H1 (cell line): ENCODE data around the gene ETV4. TPM values are rescaled to one million over a fixed set of nuclear protein-coding genes. Genes with fewer than 3 reads are reported as not detected.

Experiments
- CTCF ChIA-PET: fragments of 300-600 bp; sonication (Branson Sonifier 250); formaldehyde crosslinking; loops from one replicate; lab custom pipeline; 2021; ENCODE audit not compliant: partially characterized antibody; lab: Charles Lee
- POLR2A ChIA-PET: fragments of 300-600 bp; sonication (Branson Sonifier 250); formaldehyde crosslinking; loops from one replicate; lab custom pipeline; 2021; ENCODE audit warnings: inconsistent platforms; ENCODE audit not compliant: partially characterized antibody; lab: Charles Lee
- DNase-seq, 2 experiments: peaks; one replicate each; pipeline versions ENCODE4 v3.0.0 to v3.0.0-alpha.2; 2010 to 2022; ENCODE audit warnings: low spot score in 2 of 2, low read depth in 1 of 2, mixed read lengths in 1 of 2
- FAIRE-seq: peaks from 2 replicates; lab custom pipeline; 2011; peaks lifted over from hg19 to GRCh38; lab: Jason Lieb, UNC
- H2AFZ ChIP-seq: 2 replicates; pipeline ENCODE4 v1.8.1; 2012; ENCODE audit warnings: low read length, inconsistent platforms
- H2AK5ac ChIP-seq: 2 replicates; pipeline ENCODE4 v1.6.1; 2013; ENCODE audit warnings: low read depth, low read length
- H2BK120ac ChIP-seq: replicated peaks from 2 replicates; pipeline ENCODE3; 2013; ENCODE audit warnings: low read depth, low read length, inconsistent platforms
- H2BK12ac ChIP-seq: 2 replicates; pipeline ENCODE4 v1.6.1; 2013; ENCODE audit warnings: low read depth, low read length
- H2BK15ac ChIP-seq: 2 replicates; pipeline ENCODE4 v1.6.1; 2013; ENCODE audit warnings: low read length
- H2BK20ac ChIP-seq: 2 replicates; pipeline ENCODE4 v1.6.1; 2013; ENCODE audit warnings: low read length
- H2BK5ac ChIP-seq: 2 replicates; pipeline ENCODE4 v1.6.1; 2013; ENCODE audit warnings: low read depth, low read length
- H3K14ac ChIP-seq: 2 replicates; pipeline ENCODE4 v1.6.1; 2013; ENCODE audit warnings: inconsistent platforms; ENCODE audit not compliant: insufficient read length
- H3K18ac ChIP-seq: 2 replicates; pipeline ENCODE4 v1.6.1; 2013; ENCODE audit warnings: low read length; ENCODE audit errors: extremely low read depth
- H3K23ac ChIP-seq: 2 replicates; pipeline ENCODE4 v1.6.1; 2013; ENCODE audit warnings: inconsistent platforms; ENCODE audit not compliant: insufficient read length
- H3K23me2 ChIP-seq: 2 replicates; pipeline ENCODE4 v1.6.1; 2013; ENCODE audit warnings: low read depth, low read length
- H3K27ac ChIP-seq: 2 replicates; pipeline ENCODE4 v1.6.1; 2011; ENCODE audit warnings: low read depth, low read length, inconsistent platforms
- H3K27me3 ChIP-seq, 4 experiments: replicated peaks in 1 of 4; 1 replicate in 1 of 4; 2 replicates in 3 of 4; pipeline versions ENCODE4 v1.6.1 to v1.8.1; 2011 to 2013; ENCODE audit warnings: low read length in 3 of 4, mild to moderate bottlenecking in 3 of 4, inconsistent platforms in 2 of 4, mixed read lengths in 2 of 4, moderate library complexity in 1 of 4; ENCODE audit not compliant: control insufficient read depth in 3 of 4, insufficient read depth in 3 of 4; ENCODE audit errors: extremely low read depth in 1 of 4
- H3K36me3 ChIP-seq, 4 experiments: 2 replicates each; pipeline versions ENCODE4 v1.6.1 to v1.8.1; 2011 to 2013; ENCODE audit warnings: mild to moderate bottlenecking in 4 of 4, low read length in 3 of 4, moderate library complexity in 2 of 4, control low read depth in 1 of 4, inconsistent platforms in 1 of 4; ENCODE audit not compliant: insufficient read depth in 4 of 4, control insufficient read depth in 2 of 4
- H3K4ac ChIP-seq: replicated peaks from 2 replicates; pipeline ENCODE3; 2013; ENCODE audit warnings: low read length, low read depth, mixed read lengths, inconsistent platforms; ENCODE audit not compliant: insufficient read length
- H3K4me1 ChIP-seq, 4 experiments: replicated peaks in 1 of 4; 1 replicate in 1 of 4; 2 replicates in 3 of 4; pipeline versions ENCODE4 v1.6.1 to v1.8.1; 2011 to 2013; ENCODE audit warnings: low read length in 3 of 4, inconsistent platforms in 2 of 4, mixed read lengths in 1 of 4; ENCODE audit not compliant: insufficient read depth in 4 of 4, control insufficient read depth in 3 of 4
- H3K4me2 ChIP-seq, 2 experiments: 2 replicates each; pipeline versions ENCODE4 v1.6.1 to v1.8.1; 2011 to 2013; ENCODE audit warnings: low read depth in 2 of 2, low read length in 2 of 2, control low read depth in 1 of 2, inconsistent platforms in 1 of 2, mild to moderate bottlenecking in 1 of 2; ENCODE audit not compliant: insufficient read depth in 1 of 2
- H3K4me3 ChIP-seq, 4 experiments: fragments of 200-600, 300-600 bp in 1 of 4; sonication (generic), shearing (Covaris generic), sonication (Bioruptor Twin) in 1 of 4; 2 replicates each; pipeline versions ENCODE4 v1.5.1 to v1.8.1; 2011 to 2016; ENCODE audit warnings: low read length in 4 of 4, low read depth in 3 of 4, control low read depth in 2 of 4, inconsistent platforms in 2 of 4, mild to moderate bottlenecking in 2 of 4, mixed read lengths in 1 of 4, moderate library complexity in 1 of 4; ENCODE audit not compliant: insufficient read depth in 2 of 4; ENCODE audit errors: extremely low read depth in 1 of 4
- H3K56ac ChIP-seq: replicated peaks from 2 replicates; pipeline ENCODE3; 2013; ENCODE audit warnings: low read depth, mild to moderate bottlenecking, mixed read lengths, low read length, inconsistent platforms; ENCODE audit not compliant: insufficient read length
- H3K79me1 ChIP-seq: 2 replicates; pipeline ENCODE4 v1.6.1; 2013; ENCODE audit warnings: low read depth, low read length, control low read depth
- H3K79me2 ChIP-seq, 2 experiments: 2 replicates each; pipeline versions ENCODE4 v1.6.1 to v1.8.1; 2012 to 2013; ENCODE audit warnings: low read length in 2 of 2, mild to moderate bottlenecking in 2 of 2, inconsistent platforms in 1 of 2; ENCODE audit not compliant: insufficient read depth in 2 of 2, control insufficient read depth in 1 of 2
- H3K9ac ChIP-seq, 4 experiments: replicated peaks in 1 of 4; 1 replicate in 1 of 4; 2 replicates in 3 of 4; pipeline versions ENCODE4 v1.6.1 to v1.8.1; 2011 to 2013; ENCODE audit warnings: low read depth in 3 of 4, low read length in 3 of 4, control low read depth in 2 of 4, mild to moderate bottlenecking in 2 of 4, moderate library complexity in 2 of 4, inconsistent platforms in 1 of 4; ENCODE audit errors: extremely low read depth in 1 of 4
- H3K9me3 ChIP-seq, 2 experiments: 2 replicates each; pipeline versions ENCODE4 v1.6.1 to v1.8.1; 2012 to 2013; ENCODE audit warnings: mild to moderate bottlenecking in 2 of 2, moderate library complexity in 2 of 2, control low read depth in 1 of 2, inconsistent platforms in 1 of 2, low read depth in 1 of 2, low read length in 1 of 2, mixed read lengths in 1 of 2; ENCODE audit not compliant: insufficient read depth in 2 of 2
- H4K20me1 ChIP-seq, 2 experiments: replicated peaks in 1 of 2; 2 replicates each; pipeline versions ENCODE3 to v1.8.1; 2011 to 2013; ENCODE audit warnings: inconsistent platforms in 2 of 2, low read length in 2 of 2, mild to moderate bottlenecking in 1 of 2; ENCODE audit not compliant: insufficient read depth in 2 of 2, control insufficient read depth in 1 of 2
- H4K5ac ChIP-seq: 2 replicates; pipeline ENCODE4 v1.6.1; 2013; ENCODE audit warnings: low read length, low read depth, mixed read lengths, inconsistent platforms; ENCODE audit not compliant: insufficient read length
- H4K8ac ChIP-seq: 2 replicates; pipeline ENCODE4 v1.8.0; 2013; ENCODE audit warnings: mild to moderate bottlenecking, moderate library complexity, low read length, inconsistent platforms; ENCODE audit not compliant: insufficient read depth; ENCODE audit errors: extremely low read depth
- H4K91ac ChIP-seq: replicated peaks from 2 replicates; pipeline ENCODE3; 2013; ENCODE audit warnings: low read length, mixed read lengths, inconsistent platforms; ENCODE audit not compliant: insufficient read length
- CEBPB ChIP-seq: IDR thresholded peaks from 2 replicates; pipeline ENCODE4 v1.6.1; 2012; ENCODE audit warnings: low read depth, low read length
- KDM1A ChIP-seq: fragments of 200-600, 300-600 bp; sonication (generic); IDR thresholded peaks from 2 replicates; pipeline ENCODE4 v1.7.1; 2016; ENCODE audit warnings: mild to moderate bottlenecking, low read length, borderline replicate concordance
- SIX5 ChIP-seq: IDR thresholded peaks from 2 replicates; pipeline ENCODE4 v1.6.1; 2011; ENCODE audit warnings: mild to moderate bottlenecking, low read depth, low read length
- ZNF274 ChIP-seq: IDR thresholded peaks from 2 replicates; pipeline ENCODE4 v1.7.0; 2012; ENCODE audit warnings: low read length, borderline replicate concordance; ENCODE audit errors: extremely low read depth
- WGBS, 2 experiments: shearing (Covaris generic) in 1 of 2; methylation state at CpG; one replicate each; pipeline versions ENCODE4 v1.1.6 to v1.1.7; 2013 to 2015; ENCODE audit warnings: low lambda C conversion rate in 2 of 2, mixed read lengths in 2 of 2, inconsistent platforms in 1 of 2, low coverage in 1 of 2, missing lambda C conversion rate in 1 of 2; ENCODE audit not compliant: insufficient replicate concordance in 2 of 2, insufficient coverage in 1 of 2, insufficient read length in 1 of 2; ENCODE audit errors: extremely low coverage in 1 of 2, missing lambda C conversion rate in 1 of 2; 5-methylcytosine and 5-hydroxymethylcytosine counted together
- polyA plus RNA-seq, 7 experiments: library from polyadenylated mRNA; depleted of rRNA in 3 of 7; stranded (reverse) in 5 of 7; unstranded in 2 of 7; fragments of >200 nt in 5 of 7; fragments of 200-250 nt in 2 of 7; gene quantifications; 1 replicate in 5 of 7; 2 replicates in 1 of 7; 4 replicates in 1 of 7; pipeline versions ENCODE4 v1.2.1 to v1.2.3, GENCODE V29; 2011 to 2013; ENCODE audit warnings: missing spikeins in 2 of 7, mixed read lengths in 2 of 7
- total RNA-seq: library from RNA; stranded (reverse); fragmentation: NEBNext Ultra II Directional; extraction: Animal tissue kit (Norgen Biotek cat#: 25700); gene quantifications from 2 replicates; pipeline ENCODE4 v1.2.1, GENCODE V29; 2021
- TF ChIP-seq, protein P1 (sequence below): IDR thresholded peaks from 2 replicates; pipeline ENCODE4 v1.6.1; 2011; ENCODE audit warnings: low read depth, mild to moderate bottlenecking, low read length; ENCODE audit not compliant: insufficient read depth

The ETV4 gene
- total and polyA plus RNA-seq, 2 of the 8 experiments (the other 6 are each of a cell fraction or from before 2014, with no cell fraction given) = 75.2 to 143 TPM

DNA sequence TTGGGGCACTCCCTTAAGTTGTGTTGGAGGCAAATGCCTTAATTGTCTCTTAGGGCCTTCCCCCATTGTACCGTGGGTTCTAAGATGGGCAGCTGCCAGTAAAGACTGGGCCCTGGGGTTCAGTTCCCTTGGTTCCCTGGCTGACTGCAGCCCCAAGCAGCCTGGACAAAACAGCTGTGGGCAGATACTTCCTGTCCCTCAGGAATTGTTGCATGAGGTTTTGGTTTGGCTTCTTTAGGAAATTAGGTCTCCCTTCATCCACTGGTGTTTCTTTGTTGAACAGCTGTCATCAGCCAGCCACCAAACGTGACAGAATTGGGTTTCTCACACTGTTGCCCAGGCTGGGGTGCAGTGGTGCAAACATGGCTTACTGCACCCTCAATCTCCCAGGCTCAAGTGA lies 42.0 kb upstream of the ETV4 start:
- H2AK5ac ChIP-seq = no peak overlapping the region
- H3K27ac ChIP-seq = no peak overlapping the region
- no peak overlapping the region for H2BK12ac ChIP-seq
- H4K91ac ChIP-seq = no peak overlapping the region
- H3K9ac ChIP-seq = no peak overlapping the region
- no peak overlapping the region for H2BK5ac ChIP-seq
- TF ChIP-seq KDM1A (no peak), SIX5 (no peak), CEBPB (no peak), ZNF274 (no peak)
- TF ChIP-seq, protein P1, sequence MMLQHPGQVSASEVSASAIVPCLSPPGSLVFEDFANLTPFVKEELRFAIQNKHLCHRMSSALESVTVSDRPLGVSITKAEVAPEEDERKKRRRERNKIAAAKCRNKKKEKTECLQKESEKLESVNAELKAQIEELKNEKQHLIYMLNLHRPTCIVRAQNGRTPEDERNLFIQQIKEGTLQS = no peak
- H3K23me2 ChIP-seq = no peaks in the 10 kb centered on the region
- H4K20me1 ChIP-seq = no peaks in the 10 kb centered on the region
- no peak overlapping the region for H3K4me2 ChIP-seq
- WGBS, 2 experiments = 89% methylated on average over 2 of the region's 2 CpGs; no CpG with 5 or more reads in 1 of the 2 experiments
- H3K18ac ChIP-seq = no peak overlapping the region
- H3K4me3 ChIP-seq = no peak overlapping the region
- no peaks in the 10 kb centered on the region for H3K27me3 ChIP-seq
- POLR2A ChIA-PET = no interaction called here
- no peak overlapping the region for H3K23ac ChIP-seq
- no peak overlapping the region for H4K5ac ChIP-seq
- no peak overlapping the region for H3K14ac ChIP-seq
- no peak overlapping the region for H2AFZ ChIP-seq
- H4K8ac ChIP-seq = no peak overlapping the region
- CTCF ChIA-PET = interaction anchor here (1.3 kb wide), 1 partner anchor 11 kb away, joined by 7 read pairs; no protein-coding TSS in a partner anchor
- no peak for DNase-seq
- no peak for FAIRE-seq
- no peak overlapping the region for H3K4ac ChIP-seq
- no peak overlapping the region for H2BK120ac ChIP-seq
- H3K4me1 ChIP-seq = peaks cover 0 to 4% (median 0%) of the 10 kb centered on the region in 4 experiments; a peak in 2 of 7 replicates
- H2BK15ac ChIP-seq = no peak overlapping the region
- no peaks in the 10 kb centered on the region for H3K79me1 ChIP-seq
- H3K56ac ChIP-seq = no peak overlapping the region
- H3K79me2 ChIP-seq = no peaks in the 10 kb centered on the region
- no peaks in the 10 kb centered on the region for H3K36me3 ChIP-seq
- no peak overlapping the region for H2BK20ac ChIP-seq
- H3K9me3 ChIP-seq = no peaks in the 10 kb centered on the region
